ENCODE data around the gene NIFK.

DNA sequence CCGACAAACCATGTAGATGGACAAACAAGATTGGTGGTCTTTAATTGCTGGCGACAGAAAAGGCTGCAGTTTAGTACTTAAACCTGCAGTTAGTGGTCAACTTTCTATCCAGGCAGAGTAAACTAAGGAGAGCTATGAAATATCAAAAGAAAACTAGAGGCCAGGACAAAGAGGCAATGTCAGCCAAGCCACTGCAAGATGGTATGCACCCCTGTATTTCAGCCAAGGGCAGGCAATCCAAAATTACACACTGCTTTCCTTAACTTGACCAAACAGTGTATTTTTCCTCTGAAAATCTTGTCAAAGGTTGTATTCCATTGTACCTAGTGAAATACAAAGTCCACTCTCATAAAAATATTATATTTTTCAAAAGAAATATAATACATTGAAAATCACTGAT lies 9.3 kb downstream of the NIFK start:
- TF ChIP-seq POLR2AphosphoS5 (IDR thresholded peaks at IDR 0.05): no peak
- no peak for TF ChIP-seq POLR2A (IDR thresholded peaks at IDR 0.05)
- TF ChIP-seq EP300 (IDR thresholded peaks at IDR 0.05; ENCODE audit: low read depth): no peak
- TF ChIP-seq, protein P1, sequence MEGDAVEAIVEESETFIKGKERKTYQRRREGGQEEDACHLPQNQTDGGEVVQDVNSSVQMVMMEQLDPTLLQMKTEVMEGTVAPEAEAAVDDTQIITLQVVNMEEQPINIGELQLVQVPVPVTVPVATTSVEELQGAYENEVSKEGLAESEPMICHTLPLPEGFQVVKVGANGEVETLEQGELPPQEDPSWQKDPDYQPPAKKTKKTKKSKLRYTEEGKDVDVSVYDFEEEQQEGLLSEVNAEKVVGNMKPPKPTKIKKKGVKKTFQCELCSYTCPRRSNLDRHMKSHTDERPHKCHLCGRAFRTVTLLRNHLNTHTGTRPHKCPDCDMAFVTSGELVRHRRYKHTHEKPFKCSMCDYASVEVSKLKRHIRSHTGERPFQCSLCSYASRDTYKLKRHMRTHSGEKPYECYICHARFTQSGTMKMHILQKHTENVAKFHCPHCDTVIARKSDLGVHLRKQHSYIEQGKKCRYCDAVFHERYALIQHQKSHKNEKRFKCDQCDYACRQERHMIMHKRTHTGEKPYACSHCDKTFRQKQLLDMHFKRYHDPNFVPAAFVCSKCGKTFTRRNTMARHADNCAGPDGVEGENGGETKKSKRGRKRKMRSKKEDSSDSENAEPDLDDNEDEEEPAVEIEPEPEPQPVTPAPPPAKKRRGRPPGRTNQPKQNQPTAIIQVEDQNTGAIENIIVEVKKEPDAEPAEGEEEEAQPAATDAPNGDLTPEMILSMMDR (IDR thresholded peaks at IDR 0.05): no peak

All from transverse colon (tissue), 4 donors.